GM23248 (cell line): ENCODE results near the gene INO80B.

Experiments used
- EZH2 ChIP-seq: fragments of 200-600 bp; sonication (generic); IDR thresholded peaks from 2 replicates; pipeline ENCODE4 v1.6.1; 2018; ENCODE audit warnings: antibody characterized with exemption, mild to moderate bottlenecking; ENCODE audit not compliant: insufficient read depth, poor library complexity, severe bottlenecking
- EZH2phosphoT487 ChIP-seq: fragments of 200-600 bp; sonication (generic); IDR thresholded peaks from 2 replicates; pipeline ENCODE4 v1.6.1; 2018; ENCODE audit warnings: antibody characterized with exemption, moderate library complexity, mild to moderate bottlenecking, low read depth; ENCODE audit not compliant: insufficient read depth

DNA sequence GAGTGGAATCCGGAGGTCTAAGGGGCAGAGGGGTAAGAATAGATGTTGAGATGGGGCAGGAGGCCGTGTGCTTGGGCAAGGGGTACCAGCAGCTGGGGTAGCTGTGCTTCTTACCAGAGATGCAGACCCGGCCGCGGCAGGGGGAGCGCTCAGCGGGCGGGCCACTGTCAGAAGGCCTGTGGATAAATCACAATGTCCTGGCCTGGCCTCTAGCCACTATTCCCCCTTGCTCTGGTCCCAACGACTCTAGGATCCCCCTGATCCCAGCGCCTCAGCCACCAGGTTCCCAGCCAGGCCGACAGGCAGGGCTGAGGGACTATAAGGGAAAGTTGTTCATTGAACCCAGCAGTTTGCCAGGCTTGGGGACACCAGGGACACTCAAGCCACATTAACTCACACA lies 24.4 kb upstream of the INO80B start:
- no peak for TF ChIP-seq EZH2phosphoT487
- TF ChIP-seq EZH2: no peak
